Right ventricle myocardium superior (tissue), 1 donor: ENCODE data around the gene SH3RF2. TPM values are rescaled to one million over a fixed set of nuclear protein-coding genes. Genes with fewer than 3 reads are reported as not detected.
A peak's percentile ranks its signal among the peaks of the same experiment; 100 is the strongest.

ENCODE experiments used
- ATAC-seq: fragments of 200-7000 bp; cut with Tn5 transposase; one replicate; pipeline ENCODE4 v1.9.1; 2020; ENCODE audit warnings: mild to moderate bottlenecking; ENCODE audit not compliant: poor library complexity
- DNase-seq: peaks from one replicate; pipeline ENCODE4 v3.0.0-alpha.2; 2020
- intact Hi-C: fragments of 100-400 bp; cut with DNase I; formaldehyde crosslinking; loops from one replicate; pipeline ENCODE4 v1.11.2; 2022
- total RNA-seq: library from RNA; stranded (reverse); fragmentation: NEBNext Ultra II Directional; extraction: Animal tissue kit (Norgen Biotek cat#: 25700); gene quantifications from one replicate; pipeline ENCODE4 v1.2.1, GENCODE V29; 2021
- donor health status: DM: no; HTN: yes; CAD: no; lungs with severe emphysema.

Gene SH3RF2
- total RNA-seq, 1 donor from 2014 or later: 309 TPM

- intact Hi-C loops: no loop called here
- ATAC-seq: peak; percentile 43
- DNase-seq: no peak
Measured at GRCh38 chr5:146018514-146019375, 82.4 kb downstream of the SH3RF2 start.

- DNase-seq (no peak), ATAC-seq (no peak)
- intact Hi-C loops: no loop called here
Measured at GRCh38 chr5:146020100-146020499, 83.7 kb downstream of the SH3RF2 start.

- ATAC-seq (no peak), DNase-seq (no peak)
Measured at GRCh38 chr5:146024034-146024433, 87.7 kb downstream of the SH3RF2 start.

GRCh38 chr5:146025114-146025680, 88.8 kb downstream of the SH3RF2 start:
- DNase-seq (no peak), ATAC-seq (peak; percentile 72)
- intact Hi-C loops: no loop called here

More at GRCh38 chr5:146024034-146024433, 87.7 kb downstream of the SH3RF2 start:
- intact Hi-C loops: no loop called here

GRCh38 chr5:146025681-146026080, 89.3 kb downstream of the SH3RF2 start:
- intact Hi-C loops: no loop called here
- ATAC-seq (no peak), DNase-seq (no peak)

- ATAC-seq (no peak), DNase-seq (no peak)
- intact Hi-C loops: no loop called here
Measured at GRCh38 chr5:146026307-146027010, 90.1 kb downstream of the SH3RF2 start.

GRCh38 chr5:146027751-146028150, 91.4 kb downstream of the SH3RF2 start:
- intact Hi-C loops: no loop called here
- ATAC-seq: no peak
- no peak for DNase-seq

- intact Hi-C loops: no loop called here
- ATAC-seq: no peak
Measured at GRCh38 chr5:146032911-146033310, 96.5 kb downstream of the SH3RF2 start.

GRCh38 chr5:146034127-146034526, 97.7 kb downstream of the SH3RF2 start:
- ATAC-seq: no peak
- intact Hi-C loops: no loop called here
- DNase-seq: no peak

More at GRCh38 chr5:146032911-146033310, 96.5 kb downstream of the SH3RF2 start:
- DNase-seq: no peak

- ATAC-seq: no peak
- intact Hi-C loops: no loop called here
- no peak for DNase-seq
Measured at GRCh38 chr5:146034605-146035004, 98.2 kb downstream of the SH3RF2 start.

- intact Hi-C loops: no loop called here
- DNase-seq (no peak), ATAC-seq (no peak)
Measured at GRCh38 chr5:146039420-146039819, 103.0 kb downstream of the SH3RF2 start.

- ATAC-seq (peak; percentile 90), DNase-seq (peak; percentile 51)
- intact Hi-C loops: loop anchor here (10.0 kb wide), 1 partner anchor 206 kb away; the partner anchor contains the start of gene PRELID2
Measured at GRCh38 chr5:146040527-146040926, 104.1 kb downstream of the SH3RF2 start.

GRCh38 chr5:146041180-146041789, 104.9 kb downstream of the SH3RF2 start:
- intact Hi-C loops: loop anchor here (10.0 kb wide), 1 partner anchor 206 kb away; the partner anchor contains the start of gene PRELID2
- ATAC-seq (peak; percentile 56), DNase-seq (no peak)

- ATAC-seq (no peak), DNase-seq (no peak)
- intact Hi-C loops: loop anchor here (10.0 kb wide), 1 partner anchor 208 kb away; the partner anchor contains the start of gene PRELID2
Measured at GRCh38 chr5:146042628-146043279, 106.4 kb downstream of the SH3RF2 start.

GRCh38 chr5:146043722-146044121, 107.3 kb downstream of the SH3RF2 start:
- no peak for ATAC-seq
- intact Hi-C loops: loop anchor here (10.0 kb wide), 1 partner anchor 209 kb away; the partner anchor contains the start of gene PRELID2
- no peak for DNase-seq

GRCh38 chr5:146047396-146047795, 111.0 kb downstream of the SH3RF2 start:
- ATAC-seq (peak; percentile 82), DNase-seq (no peak)
- intact Hi-C loops: loop anchor here (10.0 kb wide), 1 partner anchor 213 kb away; the partner anchor contains the start of gene PRELID2

- DNase-seq (no peak), ATAC-seq (peak; percentile 79)
- intact Hi-C loops: loop anchor here (10.0 kb wide), 1 partner anchor 214 kb away; the partner anchor contains the start of gene PRELID2
Measured at GRCh38 chr5:146048994-146049703, 112.8 kb downstream of the SH3RF2 start.

- intact Hi-C loops: loop anchor here (10.0 kb wide), 1 partner anchor 215 kb away; the partner anchor contains the start of gene PRELID2
- ATAC-seq (no peak), DNase-seq (no peak)
Measured at GRCh38 chr5:146049704-146050026, 113.3 kb downstream of the SH3RF2 start.
